ENCODE measurements around the gene UST. TPM values are rescaled to one million over a fixed set of nuclear protein-coding genes. Genes with fewer than 3 reads are reported as not detected.
A peak's percentile ranks its signal among the peaks of the same experiment; 100 is the strongest.
"Not testable (repeated sequence)": the region's sequence is repeated elsewhere in the genome, so short reads cannot be mapped to it uniquely, and the experiment has no call there.

Gene UST
- polyA plus RNA-seq, 3 donors: 9.9 to 12.9 (median 10.8) TPM

- DNase-seq (ENCODE audit: extremely low read depth in 1 of 11, low read depth in 9 of 11, low spot score in 4 of 11): no peak
Measured at GRCh38 chr6:148824291-148824690, 77.5 kb downstream of the UST start.

GRCh38 chr6:148824960-148825359, 78.1 kb downstream of the UST start:
- DNase-seq (ENCODE audit: extremely low read depth in 1 of 11, low read depth in 9 of 11, low spot score in 4 of 11): no peak

DNA sequence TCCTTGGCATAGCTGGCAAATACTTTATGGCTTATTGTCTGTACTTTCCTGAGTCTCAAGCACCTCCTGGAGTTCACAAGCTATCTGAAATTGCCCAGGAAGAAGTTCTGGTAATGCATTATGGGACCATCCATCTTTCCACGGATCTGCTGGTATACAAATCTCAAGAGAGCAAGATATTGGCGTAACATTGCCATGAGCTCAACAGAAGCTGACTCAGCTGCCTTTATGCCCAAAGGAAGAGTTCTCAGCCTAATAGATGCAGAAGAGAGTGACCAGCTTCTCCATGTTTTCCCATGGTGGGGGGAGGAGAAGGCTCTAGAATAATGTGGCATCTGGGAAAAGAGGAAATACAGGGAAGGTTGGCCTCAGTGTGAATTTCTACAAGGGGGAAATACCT, 78.7 kb downstream of the UST start:
- DNase-seq (ENCODE audit: extremely low read depth in 1 of 11, low read depth in 9 of 11, low spot score in 4 of 11): no peak

- DNase-seq (ENCODE audit: extremely low read depth in 1 of 11, low read depth in 9 of 11, low spot score in 4 of 11): no peak
Measured at GRCh38 chr6:148827416-148828045, 80.7 kb downstream of the UST start.

- no peak for DNase-seq (ENCODE audit: extremely low read depth in 1 of 11, low read depth in 9 of 11, low spot score in 4 of 11)
Measured at GRCh38 chr6:148828047-148828446, 81.2 kb downstream of the UST start.

GRCh38 chr6:148829415-148830101, 82.7 kb downstream of the UST start:
- no peak for DNase-seq (ENCODE audit: extremely low read depth in 1 of 11, low read depth in 9 of 11, low spot score in 4 of 11)

- DNase-seq (ENCODE audit: extremely low read depth in 1 of 11, low read depth in 9 of 11, low spot score in 4 of 11): no peak
Measured at GRCh38 chr6:148830614-148831013, 83.8 kb downstream of the UST start.

- no peak for DNase-seq (ENCODE audit: extremely low read depth in 1 of 11, low read depth in 9 of 11, low spot score in 4 of 11)
Measured at GRCh38 chr6:148831064-148831463, 84.2 kb downstream of the UST start.

GRCh38 chr6:148831531-148831930, 84.7 kb downstream of the UST start:
- DNase-seq (ENCODE audit: extremely low read depth in 1 of 11, low read depth in 9 of 11, low spot score in 4 of 11): no peak

GRCh38 chr6:148835920-148836441, 89.2 kb downstream of the UST start:
- no peak for DNase-seq (ENCODE audit: extremely low read depth in 1 of 11, low read depth in 9 of 11, low spot score in 4 of 11)

DNA sequence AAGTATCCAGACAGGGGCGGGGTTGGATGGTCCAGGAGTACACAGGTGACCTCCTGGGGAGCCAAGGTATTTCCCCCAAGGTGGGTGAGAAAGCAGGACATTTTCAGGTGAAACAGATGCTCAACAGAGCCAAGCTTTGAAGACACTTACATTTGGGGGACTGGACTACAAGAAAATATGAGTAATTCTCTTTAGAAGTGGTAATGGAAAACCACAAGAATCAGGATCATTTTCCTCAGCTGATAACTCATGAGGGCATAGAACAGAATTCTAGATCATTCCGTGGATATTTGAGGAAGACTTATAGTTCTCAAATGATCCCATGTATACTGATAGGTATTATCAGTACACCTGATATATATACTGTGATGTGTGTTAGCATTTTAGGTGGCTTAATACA, 89.9 kb downstream of the UST start:
- DNase-seq (ENCODE audit: extremely low read depth in 1 of 11, low read depth in 9 of 11, low spot score in 4 of 11): no peak

DNA sequence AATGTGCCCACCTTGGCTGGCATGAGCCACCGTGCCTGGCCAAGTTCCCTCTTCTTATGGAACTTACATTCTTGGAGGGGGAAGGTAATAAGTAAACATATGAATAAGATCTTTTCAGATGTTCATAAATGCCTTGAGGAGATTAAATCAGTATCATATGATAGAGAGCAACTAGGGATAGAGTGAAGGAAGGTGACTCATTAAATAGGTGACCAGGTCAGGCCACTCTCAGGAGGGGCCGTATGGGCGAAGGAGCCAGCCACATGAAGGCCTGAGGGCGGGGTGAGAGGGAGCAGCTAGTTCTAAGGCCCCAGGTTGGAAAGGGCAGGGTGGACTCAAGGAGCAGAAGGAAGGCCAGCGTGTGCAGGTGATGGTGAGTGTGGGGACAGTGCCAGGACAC, 91.1 kb downstream of the UST start:
- DNase-seq (ENCODE audit: extremely low read depth in 1 of 11, low read depth in 9 of 11, low spot score in 4 of 11): no peak

DNA sequence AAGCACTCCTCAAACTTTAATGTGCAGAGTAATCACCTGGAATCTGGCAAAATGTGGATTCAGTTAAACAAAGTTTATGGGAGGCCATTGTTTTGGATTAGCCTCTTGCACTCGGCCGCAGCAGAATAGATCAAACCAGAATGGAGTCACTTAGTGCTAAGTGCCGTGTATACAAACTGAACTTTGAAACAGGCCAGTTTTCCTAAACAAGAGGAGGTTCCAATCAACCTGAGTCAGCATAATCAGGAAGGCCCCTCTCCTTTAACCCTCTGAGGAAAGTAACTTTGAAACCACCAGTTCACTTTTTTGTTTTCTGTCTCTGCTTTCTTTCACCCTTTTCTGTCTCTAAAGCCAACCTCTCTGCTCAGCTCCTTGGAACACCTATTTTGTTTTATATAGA, 92.2 kb downstream of the UST start:
- DNase-seq (ENCODE audit: extremely low read depth in 1 of 11, low read depth in 9 of 11, low spot score in 4 of 11): no peak

DNA sequence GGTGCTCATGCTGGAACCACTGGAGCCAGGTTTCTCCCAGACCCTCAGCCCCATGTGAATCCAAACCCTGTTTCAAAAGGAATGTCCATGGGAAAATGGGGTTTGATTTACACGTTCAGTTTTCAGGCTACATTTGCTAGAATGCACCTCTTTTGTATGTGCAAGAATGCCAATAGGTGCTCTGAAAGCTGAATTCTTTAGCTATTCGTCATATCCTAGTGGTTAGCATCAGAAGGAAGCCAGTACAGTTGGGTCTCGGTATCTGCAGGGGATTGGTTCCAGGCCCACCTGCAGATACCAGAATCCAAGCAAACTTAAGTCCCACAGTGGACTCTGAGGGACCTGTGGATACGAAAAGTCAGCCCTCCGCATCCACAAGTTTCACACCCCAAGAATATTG, 93.4 kb downstream of the UST start:
- DNase-seq (ENCODE audit: extremely low read depth in 1 of 11, low read depth in 9 of 11, low spot score in 4 of 11): no peak

DNA sequence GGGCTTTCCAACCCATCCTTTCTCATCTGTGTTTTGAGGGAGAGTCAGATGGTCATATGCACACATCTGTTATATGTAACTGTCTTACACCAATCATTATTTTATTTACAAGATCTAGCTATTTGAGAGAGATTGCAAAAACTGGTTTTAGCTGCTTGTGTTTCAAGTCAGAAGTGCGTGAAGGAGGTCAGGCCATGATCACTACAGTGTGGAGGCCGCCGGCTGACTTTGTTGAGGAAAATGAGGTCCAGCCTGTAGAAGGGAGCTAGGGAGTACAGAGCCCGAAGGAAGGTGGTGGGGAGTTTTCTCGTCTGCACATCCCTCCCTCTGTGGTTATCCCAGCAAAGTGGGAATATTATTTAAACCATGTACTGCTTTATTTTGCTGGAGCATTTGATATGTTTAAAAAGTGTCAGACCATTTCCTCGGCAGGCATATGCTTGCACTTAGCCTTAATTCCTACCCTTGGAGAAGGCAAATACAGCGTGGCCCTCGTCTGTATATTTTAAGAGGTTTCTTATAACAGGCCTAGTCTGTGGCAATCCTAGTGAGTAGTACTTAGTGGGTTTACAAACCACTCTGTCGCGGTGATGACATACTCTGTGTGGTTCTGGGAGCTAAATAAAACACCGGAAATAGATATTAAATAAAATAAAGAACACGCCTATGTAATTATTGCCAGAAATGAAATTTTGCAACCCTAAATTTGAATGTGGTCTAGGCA, 95.6 kb downstream of the UST start:
- peak in 2 of 11 donors; percentile 8 to 13 for DNase-seq (ENCODE audit: extremely low read depth in 1 of 11, low read depth in 9 of 11, low spot score in 4 of 11)

GRCh38 chr6:148845464-148845863, 98.6 kb downstream of the UST start:
- no peak for DNase-seq (ENCODE audit: extremely low read depth in 1 of 11, low read depth in 9 of 11, low spot score in 4 of 11)

DNA sequence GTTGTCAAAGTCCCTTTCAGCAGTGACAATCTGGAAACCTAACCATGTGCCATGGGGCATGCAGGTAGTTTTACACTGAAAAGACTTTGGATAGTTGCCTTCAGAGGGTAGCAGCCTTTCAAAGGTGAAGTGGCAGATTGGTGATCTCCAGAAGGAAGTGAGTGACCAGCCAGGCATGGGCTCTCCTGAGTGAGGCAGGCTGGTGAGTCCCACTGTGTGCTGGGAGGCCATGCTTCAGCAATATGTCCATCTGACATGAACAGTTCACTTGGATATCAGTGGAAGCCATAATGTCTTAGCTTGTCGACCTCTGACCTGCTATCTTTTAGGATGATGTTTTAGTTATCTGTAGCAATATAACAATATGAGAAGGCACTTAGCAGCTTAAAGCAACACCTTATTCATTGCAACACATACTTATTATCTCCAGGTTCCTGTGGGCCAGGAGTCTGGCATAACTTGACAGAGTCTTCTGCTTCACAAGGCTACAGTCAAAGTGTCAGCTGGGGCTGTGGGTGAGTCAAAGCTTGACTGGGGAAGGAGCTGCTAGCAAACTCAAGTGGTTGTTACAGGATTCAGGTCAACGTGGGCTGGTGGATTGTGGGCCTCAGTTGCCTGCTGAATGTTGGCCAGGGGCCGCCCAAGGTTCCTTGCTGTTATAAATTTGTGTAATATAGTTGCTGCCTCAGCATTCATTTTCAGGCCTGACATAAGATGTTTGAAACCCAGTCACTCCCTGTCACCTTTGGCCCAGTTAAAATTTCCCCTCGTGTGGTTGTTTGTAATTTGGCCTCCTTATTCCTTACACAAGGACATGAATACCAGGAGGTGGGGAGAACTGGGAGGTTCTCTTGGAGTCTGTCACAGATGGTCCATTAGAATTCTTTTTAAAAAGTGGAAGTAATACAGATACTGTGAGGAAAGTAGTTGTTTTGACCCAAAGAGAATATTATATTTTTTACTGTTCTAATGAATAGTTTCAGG, 100.2 kb downstream of the UST start:
- DNase-seq (ENCODE audit: extremely low read depth in 1 of 11, low read depth in 9 of 11, low spot score in 4 of 11): no peak

- DNase-seq (ENCODE audit: extremely low read depth in 1 of 11, low read depth in 9 of 11, low spot score in 4 of 11): no peak
Measured at GRCh38 chr6:148848915-148849314, 102.1 kb downstream of the UST start.

- DNase-seq (ENCODE audit: extremely low read depth in 1 of 11, low read depth in 9 of 11, low spot score in 4 of 11): not testable (repeated sequence)
Measured at GRCh38 chr6:148849449-148849848, 102.6 kb downstream of the UST start.
